Measurements from ENCODE around the gene GLIS1.

GLIS1 gene

DNA sequence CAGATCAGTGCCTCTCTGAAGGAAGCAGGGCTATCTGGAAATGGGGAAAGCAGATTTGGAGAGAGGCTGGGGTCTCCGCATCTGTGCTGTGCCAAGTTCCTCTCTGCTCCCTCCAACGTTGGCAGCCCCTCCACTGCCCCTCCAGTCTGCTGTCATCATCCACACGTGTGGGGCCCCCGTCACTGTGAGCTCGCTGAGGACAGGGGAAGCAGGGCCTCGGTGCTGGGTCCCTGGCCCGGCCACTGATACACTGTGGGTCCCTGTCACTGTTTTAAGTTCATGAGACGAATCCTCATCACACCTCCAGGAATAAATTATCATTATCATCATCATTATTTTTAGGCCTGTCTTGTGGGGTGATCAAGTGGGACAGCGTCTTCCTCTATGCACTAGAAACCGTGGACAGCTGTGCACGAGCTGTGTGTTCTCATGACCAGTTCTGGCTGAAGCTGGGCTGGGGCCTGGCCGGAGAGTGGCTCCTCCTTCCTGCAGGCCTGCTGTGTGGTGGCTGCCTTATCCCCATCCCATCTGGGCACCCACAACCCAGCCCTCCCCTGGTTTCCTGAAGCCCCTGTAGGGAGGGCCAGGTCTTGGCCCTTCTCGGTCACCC, 227.5 kb downstream of the GLIS1 start:
- DNase-seq (ENCODE audit: low read depth, low spot score): no peak

DNA sequence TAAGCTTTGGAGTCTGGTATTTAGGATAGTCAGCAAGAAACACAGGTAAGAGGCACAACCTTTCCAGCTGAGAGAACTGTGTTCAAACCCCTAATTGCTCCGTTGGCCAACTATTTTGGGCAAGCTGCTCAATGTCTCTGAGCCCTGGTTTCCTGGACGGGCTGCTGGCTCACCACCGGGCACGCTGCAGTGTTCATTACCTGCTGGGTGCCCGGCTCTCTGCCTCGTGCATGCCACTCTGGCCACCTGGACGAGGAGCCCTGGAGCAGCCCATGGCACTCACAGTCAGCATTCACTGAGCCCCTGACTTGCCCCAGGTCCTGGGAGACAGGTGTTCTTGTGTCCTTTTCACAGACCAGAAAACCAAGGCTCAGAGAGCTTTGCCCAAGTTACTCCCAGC, 228.7 kb downstream of the GLIS1 start:
- no peak for DNase-seq (ENCODE audit: low read depth, low spot score)

DNA sequence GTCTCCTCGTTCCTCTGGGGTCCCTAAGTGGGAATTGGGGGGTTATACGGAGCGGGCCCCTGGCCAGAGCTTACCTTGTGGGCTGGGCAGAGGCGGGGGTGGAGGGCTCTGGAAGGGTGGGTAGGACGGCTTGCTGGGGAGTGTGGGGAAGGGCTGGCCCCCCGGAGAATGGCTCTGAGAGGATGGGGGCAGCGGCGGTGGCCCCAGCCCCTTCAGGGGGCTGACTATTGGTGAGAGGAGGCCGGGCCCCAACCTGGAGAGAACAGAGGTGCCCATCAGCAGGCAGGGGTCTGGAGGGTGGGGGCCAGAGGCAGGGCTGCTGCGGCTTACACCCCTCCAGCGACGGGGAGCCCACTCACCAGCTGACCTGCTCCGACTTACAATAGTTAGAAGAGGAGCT, 229.2 kb downstream of the GLIS1 start:
- DNase-seq (ENCODE audit: low read depth, low spot score): no peak

DNA sequence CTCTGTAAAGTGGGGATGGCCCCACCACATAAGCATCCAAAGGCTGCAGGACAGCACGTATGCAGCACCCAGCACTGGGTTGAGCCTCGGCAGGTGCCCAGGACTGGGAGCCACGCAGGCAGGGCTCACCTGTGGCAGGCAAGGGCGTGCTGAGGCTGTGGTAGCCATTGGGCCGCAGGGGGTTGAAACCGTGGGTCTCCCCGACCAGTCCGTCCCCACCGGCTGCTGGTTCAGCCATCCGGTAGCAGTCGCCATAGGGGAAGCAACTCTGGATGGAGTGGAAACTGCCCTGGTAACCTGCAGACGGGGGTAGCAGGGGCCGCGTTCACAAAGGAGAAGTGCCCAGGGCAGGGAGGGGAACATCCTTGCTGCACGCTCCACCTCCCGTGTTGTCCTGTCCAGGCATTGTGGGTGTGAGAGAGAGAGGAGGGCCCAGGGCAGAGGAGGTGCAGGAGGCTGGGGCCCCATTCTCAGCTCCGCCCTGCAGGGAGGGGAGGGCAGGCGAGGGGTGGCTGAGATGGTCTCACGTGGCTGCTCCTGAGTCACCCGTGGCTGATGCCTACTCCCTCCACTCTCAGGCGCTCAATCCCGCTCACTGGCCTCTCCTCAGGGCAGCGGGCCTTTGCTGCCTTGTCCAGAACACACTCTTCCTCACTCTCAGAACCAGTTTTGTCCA, 229.8 kb downstream of the GLIS1 start:
- DNase-seq (ENCODE audit: low read depth, low spot score): no peak

DNA sequence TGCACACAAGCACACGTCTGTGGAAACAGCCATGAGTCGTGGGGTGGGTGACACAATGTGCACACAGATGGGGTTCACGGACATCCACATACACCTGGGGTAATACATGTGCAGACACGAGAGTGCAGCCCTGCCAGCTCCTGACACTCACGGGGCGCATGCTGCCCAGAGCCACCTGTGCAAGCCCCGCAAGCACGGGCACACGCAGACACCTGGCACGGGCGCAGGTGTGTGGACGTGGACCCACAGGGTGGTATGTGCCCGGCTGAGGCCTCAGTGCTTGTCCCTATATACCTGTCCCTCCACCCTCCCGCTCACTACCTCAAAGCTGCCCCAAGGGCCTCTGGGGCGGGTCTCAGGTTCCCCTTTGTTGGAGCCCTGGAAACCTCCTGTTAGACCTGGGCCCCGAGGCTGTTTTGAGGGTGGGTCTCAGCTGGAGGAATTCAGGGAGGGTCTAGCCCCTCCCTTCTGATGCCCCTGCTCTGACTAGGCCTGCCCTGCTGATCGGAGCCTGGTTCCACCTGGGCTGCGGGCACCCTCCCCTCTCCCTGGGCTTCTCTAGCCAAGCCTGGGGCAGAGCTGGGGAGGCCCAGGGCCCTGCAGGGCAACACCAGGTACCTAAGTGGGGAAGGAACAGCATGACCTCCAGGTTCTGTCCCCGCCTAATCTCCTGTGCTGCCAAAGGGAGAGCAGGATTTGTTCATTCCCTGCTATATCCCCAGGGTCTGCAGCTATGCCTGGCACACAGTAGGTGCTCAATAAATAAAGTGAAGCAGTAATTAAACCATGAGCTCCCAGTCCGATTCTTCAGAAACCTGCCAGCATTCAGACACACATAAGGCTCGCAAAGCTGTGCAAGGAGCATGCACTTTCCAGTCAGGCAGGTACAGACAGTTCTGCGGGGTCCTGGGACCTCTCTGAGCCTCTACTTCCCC, 230.6 kb downstream of the GLIS1 start:
- DNase-seq (ENCODE audit: low read depth, low spot score): no peak

DNA sequence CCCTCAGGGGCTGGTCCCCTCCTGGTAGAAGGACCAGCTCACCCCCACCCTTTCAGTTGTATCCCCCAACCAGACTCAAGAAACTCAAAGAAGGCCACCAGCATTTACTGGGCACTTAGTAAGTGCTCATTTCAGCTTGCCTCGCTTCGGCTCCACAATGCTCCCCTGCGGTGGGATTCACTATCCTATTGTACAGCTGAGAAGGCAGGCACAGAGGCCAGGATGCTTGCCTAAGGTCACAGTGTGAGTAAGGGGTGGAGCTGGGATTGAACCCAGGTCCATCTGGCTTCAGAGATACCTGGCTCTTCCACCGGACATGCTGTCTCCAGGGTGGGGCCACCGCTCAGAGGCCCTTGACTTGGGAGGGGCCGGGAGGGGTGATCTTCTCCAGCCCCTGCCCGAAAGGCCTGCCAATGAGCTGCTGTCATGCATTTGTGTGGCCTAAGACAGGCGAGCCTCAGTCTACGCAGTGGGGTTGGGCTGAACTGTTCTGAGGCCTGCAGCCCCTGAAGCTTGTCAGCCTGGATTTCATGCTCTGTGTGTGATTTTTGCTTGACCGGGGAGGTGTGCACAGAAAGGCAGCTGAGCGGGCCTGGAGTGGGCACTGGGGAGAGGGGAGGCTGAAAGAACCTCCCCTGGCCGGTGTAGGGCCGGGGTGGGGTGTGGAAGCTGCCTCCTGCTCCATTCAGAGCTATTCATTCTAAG, 231.7 kb downstream of the GLIS1 start:
- DNase-seq (ENCODE audit: low read depth, low spot score): no peak

DNA sequence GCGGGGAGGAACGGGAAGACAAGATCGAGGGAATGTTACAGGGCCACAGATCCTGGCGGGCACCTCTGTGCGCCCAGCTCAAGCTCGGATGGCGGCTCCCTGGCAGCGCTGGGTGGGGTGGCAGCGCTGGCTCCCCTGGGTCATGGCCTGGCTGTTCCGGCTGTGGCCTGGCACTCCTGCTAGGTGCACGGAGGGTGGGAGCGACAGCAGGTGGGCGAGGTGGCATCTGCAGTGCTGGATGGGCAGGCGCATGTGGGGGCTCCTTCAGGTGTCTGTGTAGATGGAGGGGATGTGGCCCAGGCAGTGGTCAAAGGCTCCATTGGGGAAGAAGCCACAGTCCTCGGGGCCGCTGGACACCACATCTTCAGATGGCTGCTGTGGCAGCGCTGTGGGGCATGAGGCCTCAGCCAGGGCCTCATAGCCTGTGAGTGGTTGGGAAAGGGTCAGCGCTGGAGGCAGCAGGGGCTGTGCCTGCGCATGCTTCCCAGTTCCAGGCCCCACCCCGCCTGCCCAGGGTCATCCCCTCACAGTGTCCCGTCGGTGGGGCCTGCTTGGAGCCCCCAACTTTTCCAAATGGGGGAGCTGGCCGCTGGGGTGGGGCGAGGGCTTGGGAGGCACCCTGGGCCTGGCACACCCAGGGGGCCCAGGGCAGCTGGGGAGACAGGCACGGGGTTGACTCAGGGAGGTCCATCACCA, 232.5 kb downstream of the GLIS1 start:
- DNase-seq (ENCODE audit: low read depth, low spot score): no peak

DNA sequence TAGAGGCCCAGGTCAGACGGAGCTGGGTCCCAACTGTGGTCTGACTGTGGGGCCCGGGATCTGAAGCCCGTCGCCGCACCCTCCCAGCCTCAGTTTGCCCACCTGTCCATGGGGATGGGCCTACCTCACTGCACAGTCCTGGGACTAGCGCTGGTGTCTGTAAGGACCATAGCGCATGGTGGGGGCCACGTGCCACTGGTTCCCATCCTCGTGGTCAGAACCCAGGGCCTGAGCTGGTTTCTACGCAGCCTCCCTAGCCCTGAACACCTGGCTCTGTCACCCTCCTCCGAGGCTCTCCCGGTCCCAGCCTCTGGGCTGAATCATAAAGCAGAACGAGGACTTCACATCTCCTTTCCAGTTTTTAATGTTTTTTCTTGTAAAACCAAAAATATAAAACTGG, 233.1 kb downstream of the GLIS1 start:
- no peak for DNase-seq (ENCODE audit: low read depth, low spot score)

DNA sequence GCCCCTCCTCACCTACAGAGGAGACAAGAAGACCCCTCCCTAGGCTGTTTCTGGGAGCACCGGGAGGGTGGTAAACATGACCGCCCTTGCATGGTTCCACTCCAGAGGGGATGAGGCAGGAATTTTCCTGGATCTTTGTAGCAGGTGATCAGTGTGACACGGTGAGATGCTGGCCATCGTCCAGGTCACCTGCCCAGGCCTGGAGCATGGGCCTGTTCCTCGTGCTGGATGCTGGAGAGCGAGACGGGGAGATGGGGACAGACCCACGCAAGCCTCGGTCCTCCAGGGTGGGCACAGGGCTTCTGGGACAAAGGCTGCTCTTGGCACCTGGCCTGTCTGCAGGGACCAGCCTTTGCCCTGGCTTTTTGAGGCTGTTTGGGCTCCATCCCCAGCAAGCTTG, 233.6 kb downstream of the GLIS1 start:
- no peak for DNase-seq (ENCODE audit: low read depth, low spot score)

DNA sequence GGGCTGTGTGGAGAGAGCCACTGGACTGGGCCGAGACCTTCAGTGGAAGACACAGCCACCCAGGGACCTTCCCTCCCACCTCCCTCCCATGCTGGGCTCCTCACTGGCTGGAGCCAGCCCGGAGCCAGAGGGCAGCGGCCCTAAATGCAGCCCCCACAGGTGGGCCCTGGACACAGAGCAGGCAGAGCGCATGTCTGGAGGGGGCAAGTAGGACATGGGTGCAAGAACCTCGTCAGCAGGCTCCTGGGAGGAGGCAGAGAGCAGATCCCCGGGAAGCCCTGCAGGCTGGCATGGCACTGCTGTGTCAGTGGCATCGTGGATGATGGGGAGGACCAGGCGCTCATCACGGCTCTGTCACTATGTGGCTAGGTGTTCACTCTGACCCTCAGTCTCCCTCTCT, 234.1 kb downstream of the GLIS1 start:
- no peak for DNase-seq (ENCODE audit: low read depth, low spot score)

DNA sequence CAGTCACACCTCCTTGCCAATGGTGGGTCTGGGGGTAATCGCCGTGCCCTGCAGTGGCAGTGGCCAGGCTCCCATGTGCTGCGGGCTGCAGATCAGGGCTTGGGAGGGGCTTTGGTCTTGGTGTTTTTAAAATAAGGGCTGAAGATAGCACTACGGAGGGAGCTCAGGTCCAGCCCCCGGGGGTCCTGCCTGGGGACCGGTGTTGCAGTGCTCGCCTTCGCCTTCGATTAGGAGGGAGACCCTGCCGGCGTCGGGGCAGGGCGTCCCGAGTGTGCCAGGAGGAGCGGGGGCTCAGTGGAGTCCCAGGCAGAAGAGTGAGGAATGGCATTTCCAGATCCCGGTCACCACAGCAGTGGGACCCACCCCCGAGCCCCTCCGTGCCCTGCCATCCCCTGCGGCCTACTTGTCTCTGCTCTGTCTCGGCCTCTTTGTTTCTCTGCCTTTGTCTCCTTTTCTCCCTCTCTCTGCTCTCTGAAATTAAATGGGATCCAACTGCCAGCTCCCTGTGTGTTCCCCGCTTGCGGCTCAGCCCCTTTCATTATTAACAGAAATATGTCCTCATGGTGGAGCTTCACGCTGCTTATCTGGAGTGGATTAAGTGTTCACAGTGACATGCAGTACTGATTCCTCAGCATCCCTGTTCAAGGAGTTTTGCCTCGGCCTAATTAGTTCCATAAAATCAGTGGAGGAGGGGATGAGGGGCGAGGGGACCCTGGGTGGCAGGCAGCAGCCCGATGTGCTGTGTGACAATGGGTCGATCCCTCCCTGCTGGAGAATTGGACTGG, 235.3 kb downstream of the GLIS1 start:
- DNase-seq (ENCODE audit: low read depth, low spot score): no peak

DNA sequence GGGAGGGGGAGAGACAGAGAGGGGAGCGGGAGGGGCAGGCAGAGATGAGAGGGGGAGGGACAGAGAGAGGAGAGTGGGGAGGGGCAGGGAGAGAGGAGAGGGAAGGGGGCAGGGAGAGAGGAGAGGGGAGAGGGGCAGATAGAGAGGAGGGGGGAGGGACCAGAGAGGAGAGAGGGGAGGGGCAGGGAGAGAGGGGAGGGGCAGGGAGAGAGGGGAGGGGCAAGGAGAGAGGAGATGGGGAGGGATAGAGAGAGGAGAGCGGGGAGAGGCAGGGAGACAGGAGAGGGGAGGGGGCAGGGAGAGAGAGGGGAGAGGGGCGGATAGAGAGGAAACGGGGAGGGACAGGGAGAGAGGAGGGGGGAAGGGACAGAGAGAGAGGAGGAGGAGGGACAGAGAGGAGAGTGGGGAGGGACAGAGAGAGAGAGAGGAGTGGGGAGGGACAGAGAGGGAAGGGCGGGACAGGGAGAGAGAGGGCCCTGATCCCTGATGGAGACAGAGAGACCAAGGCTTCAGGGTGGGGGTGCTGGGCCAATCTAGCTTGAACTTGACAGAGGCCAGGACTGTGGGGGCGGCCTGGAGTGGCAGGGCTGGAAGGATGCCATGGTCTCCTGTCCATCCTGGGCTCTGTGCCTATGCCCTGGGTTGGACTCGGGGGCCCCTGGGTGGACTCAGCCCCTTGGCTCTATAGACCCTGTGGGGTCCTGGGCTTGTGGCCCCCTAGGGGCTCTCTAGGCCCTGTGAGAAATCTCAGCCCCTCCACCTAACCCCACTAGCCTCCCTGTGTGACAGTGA, 236.1 kb downstream of the GLIS1 start:
- no peak for DNase-seq (ENCODE audit: low read depth, low spot score)

DNA sequence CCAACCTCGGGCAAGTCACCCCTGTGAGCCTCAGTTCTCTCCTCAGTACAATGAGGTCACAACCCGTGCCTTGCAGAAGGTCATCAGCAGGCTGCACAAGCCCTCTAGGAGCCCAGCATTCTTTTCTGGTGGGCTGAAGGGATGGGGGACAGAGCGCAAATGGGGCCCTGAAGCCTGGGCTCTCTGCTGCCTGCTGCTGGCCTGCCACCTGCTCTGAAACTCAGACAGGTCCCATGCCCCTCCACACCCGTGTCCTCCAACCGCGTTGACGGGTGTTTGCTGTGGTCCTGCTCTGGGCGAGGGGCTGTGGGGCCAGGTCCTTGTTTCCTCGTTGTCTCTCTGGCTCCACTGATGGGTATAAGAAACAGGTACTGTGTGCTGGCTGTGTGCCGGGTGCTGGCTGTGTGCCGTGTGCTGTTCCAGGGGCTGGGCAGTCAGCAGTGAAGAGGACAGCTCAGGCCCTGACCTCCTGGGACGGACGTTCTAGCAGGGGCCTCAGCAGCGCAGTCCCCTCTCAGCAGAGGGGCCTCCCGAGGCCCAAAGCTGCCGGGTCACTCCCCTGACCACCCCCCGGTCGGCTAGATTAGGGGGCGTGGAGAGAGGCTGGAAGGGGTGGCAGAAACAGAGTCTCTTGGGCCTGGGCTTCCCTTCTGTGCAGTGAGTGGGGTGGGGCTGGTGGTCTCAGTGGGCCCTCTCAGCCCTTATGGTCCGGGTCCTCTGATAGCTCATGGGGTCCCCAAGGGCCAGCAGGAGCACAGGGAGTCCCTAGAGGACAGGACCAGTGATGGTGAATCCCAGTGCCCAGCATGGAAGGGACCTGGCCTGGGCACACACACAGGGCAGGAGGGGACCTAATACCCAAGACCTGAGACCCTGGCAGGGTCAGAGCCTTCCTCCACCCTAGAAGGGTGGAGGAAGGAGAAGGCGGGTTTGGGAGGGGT, 237.6 kb downstream of the GLIS1 start:
- no peak for DNase-seq (ENCODE audit: low read depth, low spot score)

DNA sequence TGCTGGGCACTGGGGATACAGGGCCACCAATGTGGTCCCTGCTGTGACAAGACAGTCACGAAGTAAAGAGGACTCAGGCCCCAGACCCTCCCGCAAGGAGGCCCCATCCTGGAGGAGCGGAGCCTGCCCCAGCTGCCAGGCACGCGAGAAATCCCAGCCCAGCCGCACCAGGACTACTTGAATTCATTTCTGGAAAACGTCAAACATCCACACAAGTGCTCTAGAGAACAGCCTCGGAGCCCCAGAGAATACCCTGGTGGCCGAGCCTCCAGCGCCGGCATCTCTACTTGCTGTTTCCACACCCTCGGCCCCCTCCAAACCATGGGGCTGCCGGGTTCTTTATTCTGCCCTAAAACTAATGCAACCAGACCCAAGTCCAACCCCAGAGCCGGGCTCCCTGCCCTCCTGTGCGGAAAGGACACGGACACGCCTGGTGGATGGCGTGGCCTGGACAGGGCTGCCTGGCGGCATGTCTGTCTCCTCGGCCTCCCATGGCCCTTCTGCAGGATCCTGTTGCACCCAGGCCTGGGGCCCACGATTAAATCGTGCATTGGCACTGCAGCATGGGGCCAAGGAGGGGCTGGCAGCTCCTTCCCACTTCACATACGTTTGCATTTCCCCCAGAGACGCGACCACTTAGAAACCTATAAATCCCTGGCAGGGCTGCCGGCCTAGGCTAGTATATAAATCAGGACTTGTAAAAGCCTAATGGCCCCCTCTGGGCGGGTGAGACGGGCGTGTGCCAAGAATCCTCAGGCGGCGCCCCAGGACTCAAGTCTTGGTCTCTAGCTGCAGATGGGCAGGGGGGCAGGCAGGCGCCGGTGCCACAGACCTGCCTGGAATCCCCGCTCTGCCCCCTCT, 238.5 kb downstream of the GLIS1 start:
- DNase-seq (ENCODE audit: low read depth, low spot score): no peak

DNA sequence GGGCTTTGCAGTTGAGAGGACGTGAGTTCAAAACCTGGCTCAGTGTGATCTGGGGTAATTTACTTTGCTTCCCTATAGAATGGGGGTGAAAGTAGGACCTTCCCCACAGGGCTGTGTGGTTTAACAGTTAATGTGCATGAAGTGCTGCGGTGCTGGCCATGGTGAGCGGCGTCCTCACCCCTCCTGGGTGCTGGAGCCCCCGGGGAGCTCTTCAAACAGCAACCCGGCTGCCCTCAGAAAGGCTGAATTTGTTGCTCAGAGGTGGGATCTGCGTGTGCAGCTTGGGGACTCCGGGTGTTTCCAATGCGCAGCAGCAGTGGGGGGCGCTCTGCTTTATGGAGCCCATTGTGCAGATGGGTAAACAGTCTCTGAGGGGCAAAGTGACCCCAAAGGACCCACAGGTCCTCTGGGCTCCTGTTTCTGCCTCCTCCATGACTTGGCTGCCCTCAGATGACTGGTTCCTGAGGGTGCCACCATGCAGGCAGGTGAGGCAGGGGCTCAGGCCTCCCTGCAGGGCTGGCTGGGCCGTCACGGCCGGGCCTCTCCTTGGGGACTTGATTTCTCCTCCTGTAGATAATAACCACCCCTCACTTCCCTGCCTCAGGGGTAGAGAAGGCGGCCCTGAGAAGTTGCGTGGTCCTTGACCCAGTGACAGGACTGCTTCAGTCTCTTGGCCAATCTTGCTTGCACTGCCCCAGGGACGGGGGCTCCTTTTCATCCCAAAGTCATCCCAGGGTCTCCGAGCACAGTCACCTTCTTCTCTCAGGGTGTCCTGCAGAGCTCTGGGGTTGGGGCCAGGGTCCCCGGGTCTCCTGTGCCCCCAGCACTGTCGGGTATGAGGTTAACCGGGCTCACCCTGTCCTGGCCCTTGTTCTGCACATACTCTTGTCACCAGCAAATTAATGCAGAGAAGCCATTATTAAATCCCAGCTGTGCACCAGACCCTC, 239.4 kb downstream of the GLIS1 start:
- DNase-seq (ENCODE audit: low read depth, low spot score): no peak

DNA sequence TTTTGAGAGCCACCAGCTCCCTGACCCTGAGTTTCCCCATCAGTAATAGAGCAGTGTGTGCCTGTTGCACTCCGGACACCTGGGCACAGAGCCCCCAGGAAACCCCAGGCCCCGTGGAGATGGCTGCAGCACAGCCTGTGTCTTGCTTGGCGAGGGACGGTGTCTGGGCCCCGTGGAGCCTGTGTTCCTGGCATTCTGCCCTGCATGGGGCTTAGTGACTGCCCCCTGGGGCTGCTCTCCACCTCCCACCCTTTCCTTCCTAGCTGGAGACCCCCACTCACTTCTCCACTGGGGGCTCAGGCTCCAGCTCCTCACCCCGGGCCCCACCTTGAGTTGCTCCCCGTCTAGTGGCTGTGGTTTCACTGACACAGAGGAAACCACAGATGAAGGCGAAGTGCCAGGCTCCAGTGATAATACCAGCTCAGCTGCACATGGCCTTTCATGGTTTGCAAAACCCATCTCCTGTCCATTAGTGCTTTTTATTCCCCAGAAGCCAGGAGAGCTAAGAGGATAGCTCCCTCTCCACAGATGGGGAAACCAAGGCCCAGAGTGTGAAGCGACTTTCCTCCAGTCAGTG, 240.3 kb downstream of the GLIS1 start:
- DNase-seq (ENCODE audit: low read depth, low spot score): no peak
